WTC11 (cell line): ENCODE data around the gene PNP. TPM values are rescaled to one million over a fixed set of nuclear protein-coding genes. Genes with fewer than 3 reads are reported as not detected.

Experiments used
- ATAC-seq: fragments of 200-7000 bp; cut with Tn5 transposase; 2 replicates; pipeline ENCODE4 v1.10.0; 2021; ENCODE audit warnings: mild to moderate bottlenecking, moderate library complexity
- CTCF ChIA-PET: fragments of 300-600 bp; sonication (Branson Sonifier 250); formaldehyde crosslinking; loops from one replicate; lab custom pipeline; 2021; ENCODE audit warnings: antibody characterized with exemption; lab: Charles Lee
- POLR2A ChIA-PET: fragments of 350-600 bp; sonication (Branson Sonifier 250); formaldehyde crosslinking; loops from one replicate; lab custom pipeline; 2021; ENCODE audit warnings: antibody characterized with exemption; lab: Charles Lee
- DNase-seq: peaks from one replicate; pipeline ENCODE4 v3.0.0; 2021; ENCODE audit warnings: low spot score
- H3K27ac Mint-ChIP-seq: 2 replicates; pipeline ENCODE4 v1.8.0; 2021; ENCODE audit warnings: mixed read lengths
- H3K27me3 Mint-ChIP-seq: 2 replicates; pipeline ENCODE4 v1.8.0; 2021; ENCODE audit warnings: low read depth, mild to moderate bottlenecking, moderate library complexity, mixed read lengths
- H3K36me3 Mint-ChIP-seq: 2 replicates; pipeline ENCODE4 v1.8.0; 2021; ENCODE audit warnings: mixed read lengths
- H3K4me1 Mint-ChIP-seq: 2 replicates; pipeline ENCODE4 v1.8.0; 2022; ENCODE audit warnings: mixed read lengths
- H3K4me3 Mint-ChIP-seq: 2 replicates; pipeline ENCODE4 v1.8.0; 2021; ENCODE audit warnings: mild to moderate bottlenecking, moderate library complexity, mixed read lengths
- H3K9me3 Mint-ChIP-seq: 2 replicates; pipeline ENCODE4 v1.8.0; 2021; ENCODE audit warnings: mixed read lengths
- ATF1 ChIP-seq: sonication (generic); formaldehyde crosslinking; IDR thresholded peaks from 2 replicates; pipeline ENCODE4 v1.8.1; 2023; ENCODE audit warnings: mild to moderate bottlenecking, moderate library complexity, missing genetic modification reagents
- CREB1 ChIP-seq: sonication (generic); formaldehyde crosslinking; IDR thresholded peaks from 2 replicates; pipeline ENCODE4 v1.8.0; 2023; ENCODE audit warnings: mild to moderate bottlenecking, missing genetic modification reagents
- FOXJ3 ChIP-seq: sonication (generic); formaldehyde crosslinking; IDR thresholded peaks from 2 replicates; pipeline ENCODE4 v1.9.0; 2021; ENCODE audit warnings: missing genetic modification reagents, mild to moderate bottlenecking, borderline replicate concordance
- JUN ChIP-seq: sonication (generic); formaldehyde crosslinking; IDR thresholded peaks from 2 replicates; pipeline ENCODE4 v1.8.0; 2023; ENCODE audit warnings: mild to moderate bottlenecking, missing genetic modification reagents
- NFYB ChIP-seq: sonication (generic); formaldehyde crosslinking; conservative IDR thresholded peaks from 2 replicates; pipeline ENCODE4 v1.8.0; 2022; ENCODE audit warnings: low read depth, missing genetic modification reagents
- RELA ChIP-seq: sonication (generic); formaldehyde crosslinking; IDR thresholded peaks from 2 replicates; pipeline ENCODE4 v1.8.1; 2022; ENCODE audit warnings: missing genetic modification reagents, mild to moderate bottlenecking, borderline replicate concordance
- RORB ChIP-seq: fragments of 250-450 bp; sonication (Bioruptor Pico); IDR thresholded peaks from 2 replicates; pipeline ENCODE4 v1.9.0; 2021; ENCODE audit warnings: mild to moderate bottlenecking
- ZNF138 ChIP-seq: sonication (generic); formaldehyde crosslinking; conservative IDR thresholded peaks from 2 replicates; pipeline ENCODE4 v1.8.1; 2022; ENCODE audit warnings: mild to moderate bottlenecking, moderate library complexity, missing genetic modification reagents
- ZNF317 ChIP-seq: sonication (generic); formaldehyde crosslinking; IDR thresholded peaks from 2 replicates; pipeline ENCODE4 v1.8.1; 2023; ENCODE audit warnings: low read depth, mild to moderate bottlenecking, moderate library complexity, missing genetic modification reagents, borderline replicate concordance
- total RNA-seq: library from RNA; stranded (reverse); gene quantifications from 3 replicates; pipeline ENCODE4 v1.2.3, GENCODE V29; 2021
- TF ChIP-seq, protein P1 (sequence below): sonication (generic); formaldehyde crosslinking; IDR thresholded peaks from 2 replicates; pipeline ENCODE4 v1.8.0; 2022; ENCODE audit warnings: missing genetic modification reagents
- TF ChIP-seq, protein P2 (sequence below): sonication (generic); formaldehyde crosslinking; IDR thresholded peaks from 2 replicates; pipeline ENCODE4 v1.8.1; 2022; ENCODE audit warnings: low read depth, missing genetic modification reagents, borderline replicate concordance
- TF ChIP-seq, protein P3 (sequence below): sonication (generic); formaldehyde crosslinking; IDR thresholded peaks from 2 replicates; pipeline ENCODE4 v1.8.1; 2023; ENCODE audit warnings: mild to moderate bottlenecking, missing genetic modification reagents, moderate library complexity
- TF ChIP-seq, protein P4 (sequence below): sonication (generic); formaldehyde crosslinking; IDR thresholded peaks from 2 replicates; pipeline ENCODE4 v1.8.1; 2022; ENCODE audit warnings: missing genetic modification reagents, borderline replicate concordance
- TF ChIP-seq, protein P5 (sequence below): sonication (generic); formaldehyde crosslinking; IDR thresholded peaks from 2 replicates; pipeline ENCODE4 v1.8.1; 2023; ENCODE audit warnings: mild to moderate bottlenecking, missing genetic modification reagents
- TF ChIP-seq, protein P6 (sequence below): sonication (generic); formaldehyde crosslinking; conservative IDR thresholded peaks from 2 replicates; pipeline ENCODE4 v1.8.1; 2022; ENCODE audit warnings: mild to moderate bottlenecking, missing genetic modification reagents
- TF ChIP-seq, protein P7 (sequence below): sonication (generic); formaldehyde crosslinking; IDR thresholded peaks from 2 replicates; pipeline ENCODE4 v1.8.1; 2022; ENCODE audit warnings: mild to moderate bottlenecking, missing genetic modification reagents, moderate library complexity, borderline replicate concordance
- TF ChIP-seq, protein P8 (sequence below): sonication (generic); formaldehyde crosslinking; IDR thresholded peaks from 2 replicates; pipeline ENCODE4 v1.8.1; 2023; ENCODE audit warnings: mild to moderate bottlenecking, missing genetic modification reagents, borderline replicate concordance
- TF ChIP-seq, protein P9 (sequence below): fragments of 200-600 bp; IDR thresholded peaks from 2 replicates; pipeline ENCODE4 v1.8.0; 2022; ENCODE audit warnings: antibody characterized with exemption

The PNP gene
- total RNA-seq, 1 experiment from 2014 or later, result 95.8 TPM

DNA sequence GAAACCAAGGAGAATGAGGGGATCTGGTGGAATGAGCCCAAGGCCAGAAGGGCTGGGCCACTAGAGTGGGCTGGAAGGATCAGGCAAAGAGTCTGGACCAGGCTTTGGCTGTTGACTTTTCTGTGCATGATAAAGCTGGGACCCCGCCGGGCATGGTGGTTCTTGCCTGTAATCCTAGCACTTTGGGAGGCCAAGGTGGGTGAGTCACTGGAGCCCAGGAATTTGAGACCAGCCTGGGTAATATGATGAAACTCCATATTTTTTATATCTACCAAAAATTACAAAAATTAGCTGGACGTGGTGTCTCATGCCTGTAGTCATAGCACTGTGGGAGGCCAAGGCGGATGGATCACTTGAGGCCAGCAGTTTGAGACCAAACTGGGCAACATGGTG lies 32.8 kb upstream of the PNP start:
- peaks cover 13% of the 10 kb centered on the region for H3K4me1 Mint-ChIP-seq
- H3K9me3 Mint-ChIP-seq, result no peaks in the 10 kb centered on the region
- POLR2A ChIA-PET, result no interaction called here
- H3K36me3 Mint-ChIP-seq, result no peaks in the 10 kb centered on the region
- TF ChIP-seq, protein P1, sequence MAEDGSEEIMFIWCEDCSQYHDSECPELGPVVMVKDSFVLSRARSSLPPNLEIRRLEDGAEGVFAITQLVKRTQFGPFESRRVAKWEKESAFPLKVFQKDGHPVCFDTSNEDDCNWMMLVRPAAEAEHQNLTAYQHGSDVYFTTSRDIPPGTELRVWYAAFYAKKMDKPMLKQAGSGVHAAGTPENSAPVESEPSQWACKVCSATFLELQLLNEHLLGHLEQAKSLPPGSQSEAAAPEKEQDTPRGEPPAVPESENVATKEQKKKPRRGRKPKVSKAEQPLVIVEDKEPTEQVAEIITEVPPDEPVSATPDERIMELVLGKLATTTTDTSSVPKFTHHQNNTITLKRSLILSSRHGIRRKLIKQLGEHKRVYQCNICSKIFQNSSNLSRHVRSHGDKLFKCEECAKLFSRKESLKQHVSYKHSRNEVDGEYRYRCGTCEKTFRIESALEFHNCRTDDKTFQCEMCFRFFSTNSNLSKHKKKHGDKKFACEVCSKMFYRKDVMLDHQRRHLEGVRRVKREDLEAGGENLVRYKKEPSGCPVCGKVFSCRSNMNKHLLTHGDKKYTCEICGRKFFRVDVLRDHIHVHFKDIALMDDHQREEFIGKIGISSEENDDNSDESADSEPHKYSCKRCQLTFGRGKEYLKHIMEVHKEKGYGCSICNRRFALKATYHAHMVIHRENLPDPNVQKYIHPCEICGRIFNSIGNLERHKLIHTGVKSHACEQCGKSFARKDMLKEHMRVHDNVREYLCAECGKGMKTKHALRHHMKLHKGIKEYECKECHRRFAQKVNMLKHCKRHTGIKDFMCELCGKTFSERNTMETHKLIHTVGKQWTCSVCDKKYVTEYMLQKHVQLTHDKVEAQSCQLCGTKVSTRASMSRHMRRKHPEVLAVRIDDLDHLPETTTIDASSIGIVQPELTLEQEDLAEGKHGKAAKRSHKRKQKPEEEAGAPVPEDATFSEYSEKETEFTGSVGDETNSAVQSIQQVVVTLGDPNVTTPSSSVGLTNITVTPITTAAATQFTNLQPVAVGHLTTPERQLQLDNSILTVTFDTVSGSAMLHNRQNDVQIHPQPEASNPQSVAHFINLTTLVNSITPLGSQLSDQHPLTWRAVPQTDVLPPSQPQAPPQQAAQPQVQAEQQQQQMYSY (CRISPR knock-in tag), result 0 out of 2 replicates have a peak, but pooled peaks have one; percentile 27
- TF ChIP-seq NFYB (CRISPR knock-in tag), result no peak
- H3K4me3 Mint-ChIP-seq, result no peak overlapping the region
- DNase-seq (no peak), ATAC-seq (no peak)
- CTCF ChIA-PET, result interaction anchor here (0.6 to 2.4 kb wide), 2 partner anchors 12 to 21 kb away, joined by 3 to 21 read pairs; no protein-coding TSS in a partner anchor
- peaks cover 34% of the 10 kb centered on the region for H3K27me3 Mint-ChIP-seq
- no peak overlapping the region for H3K27ac Mint-ChIP-seq

DNA sequence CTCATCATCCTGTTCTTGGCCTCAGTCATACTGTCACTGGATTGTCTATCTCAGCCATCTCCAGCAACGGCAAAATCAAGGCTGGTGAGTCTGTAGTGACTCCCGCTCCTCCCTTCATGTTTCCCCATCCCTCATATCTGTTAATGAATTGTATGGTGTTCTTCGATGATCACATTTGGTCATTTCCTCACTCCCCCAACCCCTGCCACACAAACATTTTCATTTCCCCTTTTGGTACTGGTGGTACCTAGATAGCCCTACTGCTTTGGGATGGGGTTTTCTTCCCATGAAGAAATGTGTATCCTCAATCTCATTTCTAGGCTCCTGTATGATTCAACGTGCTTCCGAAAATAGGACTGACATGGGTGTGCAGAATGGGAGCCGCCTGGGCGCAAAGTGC lies 30.5 kb upstream of the PNP start:
- Mint-ChIP-seq H3K4me3 (no peak overlapping the region), H3K4me1 (peaks cover 13% of the 10 kb centered on the region), H3K36me3 (peaks cover 9% of the 10 kb centered on the region), H3K27me3 (peaks cover 33% of the 10 kb centered on the region), H3K27ac (no peak overlapping the region), H3K9me3 (peaks cover 7% of the 10 kb centered on the region)
- ChIA-PET POLR2A (no interaction called here), CTCF (no interaction called here)
- DNase-seq, result no peak
- ATAC-seq, result no peak
- no peak for TF ChIP-seq FOXJ3 (CRISPR knock-in tag)
- TF ChIP-seq ZNF138, result no peak
- TF ChIP-seq RELA (CRISPR knock-in tag), result no peak
- TF ChIP-seq ZNF317, result no peak
- no peak for TF ChIP-seq ATF1 (CRISPR knock-in tag)
- TF ChIP-seq, protein P2, sequence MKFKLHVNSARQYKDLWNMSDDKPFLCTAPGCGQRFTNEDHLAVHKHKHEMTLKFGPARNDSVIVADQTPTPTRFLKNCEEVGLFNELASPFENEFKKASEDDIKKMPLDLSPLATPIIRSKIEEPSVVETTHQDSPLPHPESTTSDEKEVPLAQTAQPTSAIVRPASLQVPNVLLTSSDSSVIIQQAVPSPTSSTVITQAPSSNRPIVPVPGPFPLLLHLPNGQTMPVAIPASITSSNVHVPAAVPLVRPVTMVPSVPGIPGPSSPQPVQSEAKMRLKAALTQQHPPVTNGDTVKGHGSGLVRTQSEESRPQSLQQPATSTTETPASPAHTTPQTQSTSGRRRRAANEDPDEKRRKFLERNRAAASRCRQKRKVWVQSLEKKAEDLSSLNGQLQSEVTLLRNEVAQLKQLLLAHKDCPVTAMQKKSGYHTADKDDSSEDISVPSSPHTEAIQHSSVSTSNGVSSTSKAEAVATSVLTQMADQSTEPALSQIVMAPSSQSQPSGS (CRISPR knock-in tag), result no peak
- TF ChIP-seq, protein P3, sequence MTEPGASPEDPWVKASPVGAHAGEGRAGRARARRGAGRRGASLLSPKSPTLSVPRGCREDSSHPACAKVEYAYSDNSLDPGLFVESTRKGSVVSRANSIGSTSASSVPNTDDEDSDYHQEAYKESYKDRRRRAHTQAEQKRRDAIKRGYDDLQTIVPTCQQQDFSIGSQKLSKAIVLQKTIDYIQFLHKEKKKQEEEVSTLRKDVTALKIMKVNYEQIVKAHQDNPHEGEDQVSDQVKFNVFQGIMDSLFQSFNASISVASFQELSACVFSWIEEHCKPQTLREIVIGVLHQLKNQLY (CRISPR knock-in tag), result no peak
- TF ChIP-seq, protein P4, sequence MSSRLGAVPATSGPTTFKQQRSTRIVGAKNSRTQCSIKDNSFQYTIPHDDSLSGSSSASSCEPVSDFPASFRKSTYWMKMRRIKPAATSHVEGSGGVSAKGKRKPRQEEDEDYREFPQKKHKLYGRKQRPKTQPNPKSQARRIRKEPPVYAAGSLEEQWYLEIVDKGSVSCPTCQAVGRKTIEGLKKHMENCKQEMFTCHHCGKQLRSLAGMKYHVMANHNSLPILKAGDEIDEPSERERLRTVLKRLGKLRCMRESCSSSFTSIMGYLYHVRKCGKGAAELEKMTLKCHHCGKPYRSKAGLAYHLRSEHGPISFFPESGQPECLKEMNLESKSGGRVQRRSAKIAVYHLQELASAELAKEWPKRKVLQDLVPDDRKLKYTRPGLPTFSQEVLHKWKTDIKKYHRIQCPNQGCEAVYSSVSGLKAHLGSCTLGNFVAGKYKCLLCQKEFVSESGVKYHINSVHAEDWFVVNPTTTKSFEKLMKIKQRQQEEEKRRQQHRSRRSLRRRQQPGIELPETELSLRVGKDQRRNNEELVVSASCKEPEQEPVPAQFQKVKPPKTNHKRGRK (CRISPR knock-in tag), result no peak
- TF ChIP-seq JUN, result no peak
- TF ChIP-seq, protein P5, sequence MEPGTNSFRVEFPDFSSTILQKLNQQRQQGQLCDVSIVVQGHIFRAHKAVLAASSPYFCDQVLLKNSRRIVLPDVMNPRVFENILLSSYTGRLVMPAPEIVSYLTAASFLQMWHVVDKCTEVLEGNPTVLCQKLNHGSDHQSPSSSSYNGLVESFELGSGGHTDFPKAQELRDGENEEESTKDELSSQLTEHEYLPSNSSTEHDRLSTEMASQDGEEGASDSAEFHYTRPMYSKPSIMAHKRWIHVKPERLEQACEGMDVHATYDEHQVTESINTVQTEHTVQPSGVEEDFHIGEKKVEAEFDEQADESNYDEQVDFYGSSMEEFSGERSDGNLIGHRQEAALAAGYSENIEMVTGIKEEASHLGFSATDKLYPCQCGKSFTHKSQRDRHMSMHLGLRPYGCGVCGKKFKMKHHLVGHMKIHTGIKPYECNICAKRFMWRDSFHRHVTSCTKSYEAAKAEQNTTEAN (CRISPR knock-in tag), result no peak
- no peak for TF ChIP-seq RORB (CRISPR knock-in tag)
- TF ChIP-seq, protein P6, sequence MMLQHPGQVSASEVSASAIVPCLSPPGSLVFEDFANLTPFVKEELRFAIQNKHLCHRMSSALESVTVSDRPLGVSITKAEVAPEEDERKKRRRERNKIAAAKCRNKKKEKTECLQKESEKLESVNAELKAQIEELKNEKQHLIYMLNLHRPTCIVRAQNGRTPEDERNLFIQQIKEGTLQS (CRISPR knock-in tag), result no peak
- TF ChIP-seq, protein P7, sequence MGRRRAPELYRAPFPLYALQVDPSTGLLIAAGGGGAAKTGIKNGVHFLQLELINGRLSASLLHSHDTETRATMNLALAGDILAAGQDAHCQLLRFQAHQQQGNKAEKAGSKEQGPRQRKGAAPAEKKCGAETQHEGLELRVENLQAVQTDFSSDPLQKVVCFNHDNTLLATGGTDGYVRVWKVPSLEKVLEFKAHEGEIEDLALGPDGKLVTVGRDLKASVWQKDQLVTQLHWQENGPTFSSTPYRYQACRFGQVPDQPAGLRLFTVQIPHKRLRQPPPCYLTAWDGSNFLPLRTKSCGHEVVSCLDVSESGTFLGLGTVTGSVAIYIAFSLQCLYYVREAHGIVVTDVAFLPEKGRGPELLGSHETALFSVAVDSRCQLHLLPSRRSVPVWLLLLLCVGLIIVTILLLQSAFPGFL, result no peak
- TF ChIP-seq, protein P8, sequence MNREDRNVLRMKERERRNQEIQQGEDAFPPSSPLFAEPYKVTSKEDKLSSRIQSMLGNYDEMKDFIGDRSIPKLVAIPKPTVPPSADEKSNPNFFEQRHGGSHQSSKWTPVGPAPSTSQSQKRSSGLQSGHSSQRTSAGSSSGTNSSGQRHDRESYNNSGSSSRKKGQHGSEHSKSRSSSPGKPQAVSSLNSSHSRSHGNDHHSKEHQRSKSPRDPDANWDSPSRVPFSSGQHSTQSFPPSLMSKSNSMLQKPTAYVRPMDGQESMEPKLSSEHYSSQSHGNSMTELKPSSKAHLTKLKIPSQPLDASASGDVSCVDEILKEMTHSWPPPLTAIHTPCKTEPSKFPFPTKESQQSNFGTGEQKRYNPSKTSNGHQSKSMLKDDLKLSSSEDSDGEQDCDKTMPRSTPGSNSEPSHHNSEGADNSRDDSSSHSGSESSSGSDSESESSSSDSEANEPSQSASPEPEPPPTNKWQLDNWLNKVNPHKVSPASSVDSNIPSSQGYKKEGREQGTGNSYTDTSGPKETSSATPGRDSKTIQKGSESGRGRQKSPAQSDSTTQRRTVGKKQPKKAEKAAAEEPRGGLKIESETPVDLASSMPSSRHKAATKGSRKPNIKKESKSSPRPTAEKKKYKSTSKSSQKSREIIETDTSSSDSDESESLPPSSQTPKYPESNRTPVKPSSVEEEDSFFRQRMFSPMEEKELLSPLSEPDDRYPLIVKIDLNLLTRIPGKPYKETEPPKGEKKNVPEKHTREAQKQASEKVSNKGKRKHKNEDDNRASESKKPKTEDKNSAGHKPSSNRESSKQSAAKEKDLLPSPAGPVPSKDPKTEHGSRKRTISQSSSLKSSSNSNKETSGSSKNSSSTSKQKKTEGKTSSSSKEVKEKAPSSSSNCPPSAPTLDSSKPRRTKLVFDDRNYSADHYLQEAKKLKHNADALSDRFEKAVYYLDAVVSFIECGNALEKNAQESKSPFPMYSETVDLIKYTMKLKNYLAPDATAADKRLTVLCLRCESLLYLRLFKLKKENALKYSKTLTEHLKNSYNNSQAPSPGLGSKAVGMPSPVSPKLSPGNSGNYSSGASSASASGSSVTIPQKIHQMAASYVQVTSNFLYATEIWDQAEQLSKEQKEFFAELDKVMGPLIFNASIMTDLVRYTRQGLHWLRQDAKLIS, result no peak
- TF ChIP-seq, protein P9, sequence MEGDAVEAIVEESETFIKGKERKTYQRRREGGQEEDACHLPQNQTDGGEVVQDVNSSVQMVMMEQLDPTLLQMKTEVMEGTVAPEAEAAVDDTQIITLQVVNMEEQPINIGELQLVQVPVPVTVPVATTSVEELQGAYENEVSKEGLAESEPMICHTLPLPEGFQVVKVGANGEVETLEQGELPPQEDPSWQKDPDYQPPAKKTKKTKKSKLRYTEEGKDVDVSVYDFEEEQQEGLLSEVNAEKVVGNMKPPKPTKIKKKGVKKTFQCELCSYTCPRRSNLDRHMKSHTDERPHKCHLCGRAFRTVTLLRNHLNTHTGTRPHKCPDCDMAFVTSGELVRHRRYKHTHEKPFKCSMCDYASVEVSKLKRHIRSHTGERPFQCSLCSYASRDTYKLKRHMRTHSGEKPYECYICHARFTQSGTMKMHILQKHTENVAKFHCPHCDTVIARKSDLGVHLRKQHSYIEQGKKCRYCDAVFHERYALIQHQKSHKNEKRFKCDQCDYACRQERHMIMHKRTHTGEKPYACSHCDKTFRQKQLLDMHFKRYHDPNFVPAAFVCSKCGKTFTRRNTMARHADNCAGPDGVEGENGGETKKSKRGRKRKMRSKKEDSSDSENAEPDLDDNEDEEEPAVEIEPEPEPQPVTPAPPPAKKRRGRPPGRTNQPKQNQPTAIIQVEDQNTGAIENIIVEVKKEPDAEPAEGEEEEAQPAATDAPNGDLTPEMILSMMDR, result no peak
- no peak for TF ChIP-seq CREB1 (CRISPR knock-in tag)
